HuH-7 (cell line): ENCODE data around the gene TGIF2.

Experiments used
- DNase-seq: peaks from one replicate; pipeline ENCODE4 v3.0.0; 2011; ENCODE audit warnings: low spot score

TGIF2 gene

GRCh38 chr20:36573103-36573797 lies at the start of gene TGIF2:
Gene TGIF2 (plus strand): TSS chr20:36573597. CDS start chr20:36578775, 5,178 bp downstream.
- peak; percentile 97 for DNase-seq

GRCh38 chr20:36525620-36526365 lies 47.6 kb upstream of the TGIF2 start:
- no peak for DNase-seq

- DNase-seq: no peak
Measured at GRCh38 chr20:36526521-36527011, 46.8 kb upstream of the TGIF2 start.

GRCh38 chr20:36527331-36528125 lies 45.9 kb upstream of the TGIF2 start:
- no peak for DNase-seq

- DNase-seq: no peak
Measured at GRCh38 chr20:36528176-36528874, 45.1 kb upstream of the TGIF2 start.

GRCh38 chr20:36528875-36529417 lies 44.5 kb upstream of the TGIF2 start:
- DNase-seq: no peak

GRCh38 chr20:36532388-36532787 lies 41.0 kb upstream of the TGIF2 start:
- no peak for DNase-seq

- DNase-seq: no peak
Measured at GRCh38 chr20:36532822-36533221, 40.6 kb upstream of the TGIF2 start.

- DNase-seq: no peak
Measured at GRCh38 chr20:36538026-36538722, 35.2 kb upstream of the TGIF2 start.

GRCh38 chr20:36540551-36541211 lies 32.7 kb upstream of the TGIF2 start:
- no peak for DNase-seq

- DNase-seq: no peak
Measured at GRCh38 chr20:36541227-36541767, 32.1 kb upstream of the TGIF2 start, which contains the start of gene MYL9. Gene MYL9 (plus strand): TSS chr20:36541519. CDS start chr20:36544885, 3,366 bp downstream.

GRCh38 chr20:36541768-36542488 lies 31.5 kb upstream of the TGIF2 start:
- DNase-seq: peak; percentile 88

- no peak for DNase-seq
Measured at GRCh38 chr20:36542516-36543183, 30.7 kb upstream of the TGIF2 start.

- DNase-seq: no peak
Measured at GRCh38 chr20:36543184-36544133, 29.9 kb upstream of the TGIF2 start.

GRCh38 chr20:36544134-36545018 lies 29.0 kb upstream of the TGIF2 start:
- DNase-seq: no peak

GRCh38 chr20:36546111-36546736 lies 27.2 kb upstream of the TGIF2 start:
- no peak for DNase-seq
